HG03025 (cell line): ENCODE data around the gene DNAJC3.
"Not testable (repeated sequence)": the region's sequence is repeated elsewhere in the genome, so short reads cannot be mapped to it uniquely, and the experiment has no call there.

Experiments used
- ATAC-seq: cut with Tn5 transposase; IDR thresholded peaks from one replicate; pipeline ENCODE4 v1.9.1; 2021; ENCODE audit warnings: mild to moderate bottlenecking, moderate library complexity; ENCODE audit not compliant: unreplicated experiment, low FRiP score

The DNAJC3 gene

DNA sequence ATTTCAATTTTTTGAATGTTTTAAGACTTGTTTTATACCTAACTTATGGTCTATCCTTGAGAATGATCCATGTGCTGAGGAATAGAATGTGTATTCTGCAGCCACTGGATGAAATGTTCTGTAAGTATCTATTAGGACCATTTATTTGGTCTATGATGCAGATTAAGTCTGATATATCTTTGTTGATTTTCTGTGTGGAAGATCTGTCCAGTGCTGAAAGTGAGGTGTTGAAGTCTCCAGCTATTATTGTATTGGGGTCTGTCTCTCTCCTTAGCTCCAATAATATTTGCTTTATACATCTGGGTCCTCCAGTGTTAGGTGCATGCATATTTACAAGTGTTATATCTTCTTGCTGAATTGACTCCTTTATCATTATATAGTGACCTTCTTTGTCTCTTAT, 9.7 kb upstream of the DNAJC3 start:
- ATAC-seq, result not testable (repeated sequence)

DNA sequence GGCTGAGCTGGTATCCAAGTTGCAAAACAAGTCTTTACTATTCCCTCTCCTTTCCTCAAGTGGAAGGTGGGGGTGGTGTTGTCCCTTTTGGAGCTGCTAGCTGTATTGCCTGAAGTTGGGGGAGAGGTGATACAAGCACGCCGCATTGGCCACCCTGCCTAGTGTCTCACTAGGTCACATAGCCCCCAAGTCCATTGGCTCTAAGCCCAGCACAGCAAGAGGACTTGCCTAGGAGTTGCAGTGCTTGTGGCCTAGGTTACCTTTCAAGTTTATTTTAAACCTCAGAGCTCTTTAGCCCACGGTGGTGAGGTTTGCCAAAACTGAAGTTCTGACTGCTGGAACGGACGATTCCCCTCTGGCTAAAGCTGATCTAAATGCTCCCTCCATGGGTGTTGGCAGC, 5.3 kb upstream of the DNAJC3 start:
- ATAC-seq, result no peak

DNA sequence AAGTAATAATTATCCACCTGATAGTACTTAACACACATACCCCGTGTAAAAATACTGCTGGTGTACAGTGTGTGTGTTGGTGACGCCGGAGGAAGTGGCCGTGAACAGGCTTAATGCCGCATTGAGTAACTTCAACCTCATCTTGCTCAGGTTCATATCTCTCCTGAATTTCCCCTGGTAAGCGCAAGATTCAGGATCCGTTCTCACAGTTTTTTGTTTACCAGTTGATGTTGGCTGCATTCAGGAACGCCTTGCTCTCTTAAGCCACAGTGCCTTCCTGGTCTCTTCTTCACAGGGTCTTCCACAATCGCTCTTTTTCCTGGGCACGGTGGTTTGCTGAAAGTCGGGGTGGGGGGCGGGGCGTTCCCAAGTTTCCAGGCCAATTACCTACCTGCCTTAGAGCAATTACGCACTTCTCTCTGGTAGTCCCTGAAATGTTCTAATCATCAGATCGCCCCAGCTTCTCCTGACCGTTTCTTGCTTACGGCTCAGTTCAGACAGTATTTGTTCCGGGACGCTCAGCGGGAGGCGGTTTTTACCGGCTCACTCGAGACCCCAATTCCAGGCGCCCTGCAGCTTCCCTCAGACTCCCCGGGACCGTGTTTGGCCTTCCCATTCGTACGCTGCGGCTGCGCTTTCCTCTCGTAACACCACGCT, 706 bp upstream of the DNAJC3 start:
- peak; percentile 14 for ATAC-seq

DNA sequence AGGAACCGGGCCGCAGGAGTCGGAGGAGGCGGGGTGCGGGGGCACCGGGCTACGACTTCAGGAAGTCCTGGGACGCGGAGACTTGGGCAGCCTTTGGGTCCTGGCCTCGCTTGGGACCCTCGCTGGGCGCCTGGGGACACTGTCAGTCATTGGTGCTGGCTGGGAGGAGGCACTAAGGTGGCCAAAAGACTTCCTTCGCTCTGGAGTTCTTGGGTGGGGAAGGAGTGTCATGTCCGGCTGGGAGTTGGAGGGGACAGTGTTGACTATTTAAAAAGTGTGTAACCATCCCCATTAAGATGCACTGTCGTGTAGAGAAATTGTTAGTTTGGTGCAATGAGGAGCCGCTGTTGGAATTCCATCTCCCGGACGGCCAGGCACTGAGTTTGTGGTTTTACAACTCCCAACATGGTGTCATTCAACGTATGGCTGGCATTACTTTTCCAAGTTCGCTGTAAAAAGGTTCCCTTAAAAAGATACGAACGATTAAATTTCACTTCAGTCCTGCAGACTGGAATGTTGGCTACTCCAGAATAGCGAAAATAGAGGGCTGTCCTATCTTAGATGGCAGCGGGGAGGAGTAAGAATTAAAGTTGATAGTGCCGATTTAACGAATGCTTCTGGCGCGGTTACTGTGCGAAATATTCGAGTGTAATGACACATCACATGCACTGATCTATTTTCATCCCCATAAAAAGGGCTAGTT, 776 bp downstream of the DNAJC3 start:
- ATAC-seq, result peak; percentile 18

DNA sequence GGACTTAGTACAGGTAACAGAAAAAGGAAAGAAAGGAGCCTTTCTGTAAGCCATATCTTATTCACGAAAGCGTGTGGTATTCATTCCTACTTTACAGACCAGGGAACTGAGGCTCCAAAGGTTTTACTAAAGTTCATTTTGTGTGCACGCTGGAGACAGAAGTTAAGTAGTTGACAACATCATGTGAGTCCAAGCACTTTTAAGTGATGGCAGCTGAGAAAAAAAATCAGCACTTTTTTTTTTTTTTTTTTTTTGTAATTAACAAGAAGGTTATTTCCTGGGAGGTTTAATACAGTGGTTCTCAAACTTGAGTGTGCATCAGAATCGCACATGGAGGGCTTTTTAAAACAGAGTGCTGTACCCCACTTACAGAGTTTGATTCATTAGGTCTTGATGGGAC, 2.0 kb downstream of the DNAJC3 start:
- ATAC-seq, result no peak

DNA sequence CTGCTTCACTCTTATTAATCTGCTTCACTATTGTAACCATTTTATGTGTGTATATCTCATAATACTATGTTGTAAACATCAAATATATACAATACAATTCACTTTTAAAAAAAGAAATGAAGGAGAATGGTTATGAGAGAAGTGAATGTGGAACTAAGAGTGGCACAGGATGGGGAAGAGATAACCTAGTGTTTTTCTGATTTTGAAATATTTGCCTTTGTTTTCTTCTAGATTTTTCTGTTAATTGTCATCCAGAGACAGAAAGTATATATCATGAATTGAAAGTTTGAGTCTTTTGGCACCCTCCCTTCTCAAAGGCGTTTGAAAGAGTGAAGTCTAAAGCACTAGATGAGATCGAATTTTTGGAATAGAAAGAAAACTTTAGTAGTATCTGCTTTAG, 2.8 kb downstream of the DNAJC3 start:
- no peak for ATAC-seq

DNA sequence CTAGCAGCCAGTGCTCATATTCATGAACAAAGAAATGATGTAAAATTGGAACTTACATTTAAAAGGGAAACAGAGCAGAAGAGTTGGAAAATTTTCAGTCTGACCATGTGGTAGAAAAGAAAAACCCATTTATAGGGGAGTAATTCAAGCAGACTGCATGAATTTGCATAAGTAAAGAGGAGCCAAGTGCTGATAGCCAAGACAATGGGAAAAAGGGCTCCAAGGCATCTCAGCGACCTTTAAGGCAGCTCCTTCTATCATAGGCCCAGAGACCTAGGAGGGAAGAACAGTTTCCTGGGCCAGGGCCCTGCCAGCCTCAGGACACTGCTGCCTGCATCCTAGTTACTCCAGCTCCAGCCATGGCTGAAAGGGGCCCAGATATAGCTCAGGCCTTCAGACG, 7.5 kb downstream of the DNAJC3 start:
- ATAC-seq, result no peak

DNA sequence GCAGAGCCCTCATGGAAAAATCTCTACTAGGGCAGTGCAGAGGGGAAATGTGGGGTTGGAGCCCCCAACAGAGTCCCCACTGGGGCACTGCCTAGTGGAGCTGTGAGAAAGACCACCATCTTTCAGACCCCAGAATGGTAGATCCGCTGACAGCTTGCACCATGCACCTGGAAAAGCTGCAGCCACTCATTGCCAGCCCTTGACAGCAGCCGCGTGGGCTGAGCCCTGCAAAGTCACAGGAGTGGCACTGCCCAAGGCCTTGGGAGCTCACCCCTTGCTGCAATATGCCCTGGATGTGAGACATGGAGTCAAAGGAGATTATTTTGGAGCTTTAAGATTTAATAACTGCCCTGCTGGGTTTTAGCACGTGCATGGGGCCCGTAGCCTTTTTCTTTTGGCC, 8.0 kb downstream of the DNAJC3 start:
- not testable (repeated sequence) for ATAC-seq

DNA sequence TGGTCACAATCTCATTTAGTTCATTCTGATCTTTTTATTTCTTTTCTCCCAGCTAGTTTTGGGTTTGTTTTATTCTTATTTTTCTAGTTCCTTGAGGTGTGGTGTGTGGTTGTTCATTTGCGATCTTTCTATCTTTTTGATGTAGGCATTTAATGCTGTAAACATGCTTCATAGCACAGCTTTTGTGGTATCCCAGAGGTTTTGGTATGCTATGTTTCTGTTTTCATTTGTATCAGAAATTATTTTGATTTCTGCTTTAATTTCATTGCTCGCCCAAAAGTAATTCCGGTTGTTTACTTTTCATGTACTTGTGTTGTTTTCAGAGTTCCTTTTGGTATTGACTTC, 12.6 kb downstream of the DNAJC3 start:
- no peak for ATAC-seq

DNA sequence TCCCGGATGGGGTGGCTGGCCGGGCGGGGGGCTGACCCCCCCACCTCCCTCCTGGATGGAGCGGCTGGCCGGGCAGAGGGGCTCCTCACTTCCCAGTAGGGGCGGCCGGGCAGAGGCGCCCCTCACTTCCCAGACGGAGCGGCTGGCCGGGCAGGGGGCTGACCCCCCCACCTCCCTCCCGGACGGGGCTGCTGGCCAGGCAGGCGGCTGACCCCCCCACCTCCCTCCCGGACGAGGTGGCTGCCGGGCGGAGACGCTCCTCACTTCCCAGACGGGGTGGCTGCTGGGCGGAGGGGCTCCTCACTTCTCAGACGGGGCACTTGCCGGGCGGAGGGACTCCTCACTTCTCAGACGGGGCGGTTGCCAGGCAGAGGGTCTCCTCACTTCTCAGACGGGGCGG, 14.0 kb downstream of the DNAJC3 start:
- not testable (repeated sequence) for ATAC-seq

DNA sequence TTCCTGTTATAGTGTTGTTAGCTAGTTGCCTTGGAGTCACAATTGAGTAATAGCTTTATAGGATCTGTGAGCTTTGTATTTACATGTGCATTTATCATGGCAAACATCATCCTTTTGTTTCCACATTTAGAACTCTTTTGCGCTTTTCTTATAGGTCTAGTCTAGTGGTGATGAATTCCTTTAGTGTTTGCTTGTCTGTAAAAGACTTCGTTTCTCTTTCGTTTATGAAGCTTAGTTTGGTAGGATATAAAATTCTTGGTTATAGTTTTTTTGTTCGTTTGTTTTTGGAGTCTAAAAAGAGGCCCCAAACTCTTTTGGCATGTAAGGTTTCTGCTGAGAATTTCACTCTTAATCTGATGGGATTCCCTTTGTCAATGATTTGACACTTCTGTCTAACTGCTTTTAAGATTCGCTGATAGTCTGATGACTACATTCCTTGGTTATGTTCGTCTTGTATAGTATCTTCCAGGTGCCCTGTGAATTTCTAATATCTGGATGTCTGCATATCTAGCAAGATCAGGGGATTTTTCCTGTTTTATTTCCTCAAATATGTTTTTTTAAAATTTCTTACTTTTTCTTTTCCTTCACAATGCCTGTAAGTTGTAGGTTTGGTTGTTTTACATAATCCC, 20.2 kb downstream of the DNAJC3 start:
- ATAC-seq, result no peak

DNA sequence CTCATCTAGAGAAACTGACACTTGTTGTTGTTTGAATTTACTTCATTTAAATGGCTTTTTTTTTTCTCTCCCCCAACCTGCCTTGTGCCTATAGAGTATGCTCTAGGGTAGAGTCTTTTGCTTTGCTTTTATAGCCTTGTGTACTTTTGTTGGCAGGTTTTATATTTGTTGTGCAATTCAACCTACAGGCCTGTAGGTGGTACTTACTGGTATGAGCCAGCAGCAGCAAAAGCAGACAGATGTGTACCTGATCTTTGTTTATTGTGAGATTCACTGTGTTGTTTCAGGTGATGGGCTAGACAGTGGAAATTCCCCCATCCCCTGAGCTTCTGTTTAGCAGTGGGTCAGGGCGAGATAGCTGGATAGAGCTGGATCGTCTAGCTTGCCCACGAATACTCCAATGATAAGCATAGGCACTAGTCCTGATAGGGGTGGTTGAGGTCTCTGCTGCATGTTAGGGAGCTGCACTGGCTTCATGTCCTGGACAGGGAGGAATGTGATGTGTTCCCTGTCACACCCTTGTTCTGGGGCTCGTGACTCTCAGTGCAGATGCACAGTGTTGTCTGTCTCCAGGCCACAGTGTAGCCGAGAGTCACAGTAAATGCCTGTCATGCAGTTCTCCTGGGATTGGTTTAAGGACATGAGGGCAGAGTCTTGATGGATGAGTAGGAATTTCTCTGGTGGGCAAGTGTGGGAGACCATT, 21.3 kb downstream of the DNAJC3 start:
- ATAC-seq, result no peak

DNA sequence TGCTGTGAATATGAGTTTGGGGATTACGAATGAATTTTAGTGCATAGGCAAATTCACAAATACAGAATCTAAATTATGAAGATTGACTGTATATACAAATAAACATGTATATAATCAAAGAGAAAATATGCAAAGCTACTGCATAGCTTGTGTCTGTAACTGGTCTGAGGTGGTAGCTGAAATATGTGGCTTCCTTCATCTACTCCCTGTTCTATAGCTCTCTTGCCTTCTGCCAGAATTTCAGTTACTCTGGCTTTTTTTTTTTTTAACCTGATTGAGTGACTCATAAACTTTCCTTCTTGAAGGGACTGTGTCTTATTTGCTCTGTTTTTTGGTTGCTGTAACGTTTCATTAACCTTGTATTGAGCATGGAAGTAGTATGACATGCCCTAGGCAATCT, 26.6 kb downstream of the DNAJC3 start:
- no peak for ATAC-seq

DNA sequence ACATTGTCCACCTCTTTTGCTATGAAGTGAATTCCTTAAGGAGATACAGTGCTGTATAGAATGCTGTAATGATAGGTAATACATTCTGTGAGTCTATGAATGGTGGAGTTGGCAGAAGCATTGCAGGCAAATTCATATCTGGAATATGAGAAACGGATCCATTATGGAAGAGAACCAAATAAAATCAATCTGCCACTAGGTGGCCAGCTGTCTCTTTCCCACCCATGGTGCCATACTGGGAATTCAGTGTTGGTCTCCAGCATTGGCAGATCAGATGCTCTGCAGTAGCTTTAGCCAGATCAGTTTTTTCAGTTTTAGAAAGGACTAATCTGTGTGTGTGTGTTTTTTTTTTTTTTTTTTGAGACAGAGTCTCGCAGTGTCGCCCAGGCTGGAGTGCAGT, 27.6 kb downstream of the DNAJC3 start:
- no peak for ATAC-seq

DNA sequence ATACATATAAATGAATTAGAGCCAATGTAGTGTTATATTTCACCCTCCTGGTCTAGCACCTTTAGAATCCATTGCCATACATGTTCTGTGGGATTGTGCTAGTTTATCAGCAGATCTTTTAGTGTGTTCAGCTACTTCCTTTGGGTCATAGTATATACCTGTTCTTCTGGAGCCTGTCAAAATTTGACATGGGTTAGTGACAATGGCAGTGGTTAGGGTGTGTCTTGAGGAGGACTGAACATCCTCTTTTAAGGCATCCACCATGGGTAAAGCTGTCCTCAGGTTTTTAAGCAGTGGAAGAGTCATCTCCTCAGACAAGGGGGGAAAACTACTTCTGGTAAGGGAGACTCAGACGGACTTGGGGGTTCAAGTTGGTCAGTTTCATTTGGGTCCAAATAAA, 29.4 kb downstream of the DNAJC3 start:
- ATAC-seq, result no peak

DNA sequence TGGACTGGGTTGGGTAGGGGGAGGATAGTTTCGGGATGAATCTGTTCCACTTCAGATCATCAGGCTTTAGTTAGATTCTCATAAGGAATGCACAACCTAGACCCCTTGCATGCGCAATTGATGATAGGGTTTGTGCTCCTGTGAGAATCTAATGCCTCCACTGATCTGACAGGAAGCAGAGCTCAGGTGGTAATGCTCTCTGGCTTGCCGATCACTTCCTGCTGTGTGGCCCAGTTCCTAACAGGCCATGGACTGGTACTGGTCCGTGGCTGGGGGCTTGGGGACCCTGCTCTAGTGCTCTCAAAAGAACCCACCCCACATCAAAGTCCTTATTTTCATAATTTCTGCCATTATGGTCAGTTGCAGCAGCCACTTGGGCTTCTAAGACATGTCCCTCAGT, 30.1 kb downstream of the DNAJC3 start:
- no peak for ATAC-seq

DNA sequence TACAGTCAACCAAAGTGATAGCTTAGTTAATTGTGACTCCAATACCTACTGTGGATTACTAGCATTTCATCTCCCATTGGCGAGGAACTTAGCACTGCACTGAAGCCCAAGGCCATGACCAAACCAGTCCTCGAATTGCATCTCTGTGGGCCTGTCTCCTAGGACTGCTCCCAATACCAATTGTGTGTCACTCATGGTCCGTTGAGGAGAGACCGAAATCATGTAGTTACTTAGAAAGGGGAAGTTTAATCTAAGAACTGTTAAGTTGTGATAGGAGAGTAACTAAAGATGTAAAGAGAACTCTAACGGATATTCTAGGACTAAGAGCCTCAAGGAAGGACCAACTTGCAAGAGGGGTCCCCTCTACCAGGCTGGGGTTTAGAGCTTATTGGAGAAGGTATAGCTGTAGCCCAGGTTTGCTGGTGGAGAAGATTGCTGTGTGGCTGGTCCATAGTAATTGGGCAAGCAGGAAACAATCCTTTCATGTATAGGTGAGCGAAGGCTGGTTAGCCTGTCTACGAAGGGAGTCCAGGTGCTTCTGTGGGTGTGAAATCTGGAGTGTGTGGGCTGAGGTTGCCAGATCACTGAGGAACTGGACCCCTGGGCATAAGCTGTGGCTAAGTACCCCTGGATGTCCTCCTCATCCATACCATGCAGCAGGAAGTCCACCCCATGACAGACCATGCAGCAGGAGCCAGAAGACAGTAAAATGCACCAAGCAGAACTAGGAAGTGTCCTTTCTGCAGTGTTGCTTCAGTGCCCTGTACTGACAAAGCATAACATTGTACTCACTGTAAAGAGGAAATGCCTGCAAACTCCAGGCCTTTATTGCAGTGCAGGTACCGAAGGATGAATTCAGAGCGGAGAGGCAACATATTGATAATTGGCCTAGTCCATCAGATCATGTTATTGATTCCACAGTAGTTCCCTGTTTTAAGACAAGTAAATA, 30.8 kb downstream of the DNAJC3 start:
- no peak for ATAC-seq

DNA sequence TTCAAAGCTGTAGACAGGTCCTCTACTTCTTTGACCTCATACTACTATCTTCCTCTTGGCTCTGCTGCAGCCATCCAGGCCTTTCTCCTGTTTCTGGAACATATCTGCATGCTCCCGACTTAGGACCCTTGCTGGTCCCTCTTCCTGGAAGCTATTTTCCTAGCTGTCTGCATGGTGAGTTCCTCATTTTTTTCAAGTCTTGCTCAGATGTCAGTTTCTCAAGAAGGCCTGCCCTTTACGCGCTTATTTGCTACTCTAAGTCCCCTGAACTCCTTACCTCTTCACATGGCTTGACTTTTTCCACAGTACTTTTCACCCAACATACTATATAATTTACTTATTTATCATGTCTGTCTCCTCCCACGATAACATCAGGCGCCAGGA, 31.4 kb downstream of the DNAJC3 start:
- ATAC-seq, result no peak

DNA sequence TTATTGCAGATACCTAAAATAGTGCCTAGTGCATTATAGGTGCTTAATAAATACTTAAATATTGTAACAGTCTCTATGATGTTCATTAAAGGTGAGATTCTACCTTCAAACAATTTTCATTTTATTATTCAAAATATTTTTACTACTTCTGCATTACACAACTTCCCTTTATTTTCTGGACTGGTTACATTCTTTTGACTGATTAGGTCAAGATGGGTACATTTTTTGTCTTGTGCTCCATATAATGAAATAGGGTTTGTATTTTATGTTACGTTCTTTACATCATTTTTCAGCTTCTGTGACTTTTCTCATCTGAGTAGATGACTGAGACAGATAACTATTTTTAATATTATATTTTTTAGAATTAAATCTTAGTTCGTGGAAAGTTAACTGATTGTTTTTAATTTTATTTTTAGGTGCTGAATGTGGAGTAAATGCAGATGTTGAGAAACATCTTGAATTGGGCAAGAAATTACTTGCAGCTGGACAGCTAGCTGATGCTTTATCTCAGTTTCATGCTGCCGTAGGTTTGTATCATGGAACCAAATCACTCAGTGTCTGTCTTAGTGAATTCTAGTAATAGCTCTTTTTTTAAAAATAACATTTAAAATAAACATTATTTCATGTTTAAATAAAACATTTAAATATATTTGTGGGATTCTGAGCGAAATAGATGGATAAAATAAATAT, 32.0 kb downstream of the DNAJC3 start:
- no peak for ATAC-seq

DNA sequence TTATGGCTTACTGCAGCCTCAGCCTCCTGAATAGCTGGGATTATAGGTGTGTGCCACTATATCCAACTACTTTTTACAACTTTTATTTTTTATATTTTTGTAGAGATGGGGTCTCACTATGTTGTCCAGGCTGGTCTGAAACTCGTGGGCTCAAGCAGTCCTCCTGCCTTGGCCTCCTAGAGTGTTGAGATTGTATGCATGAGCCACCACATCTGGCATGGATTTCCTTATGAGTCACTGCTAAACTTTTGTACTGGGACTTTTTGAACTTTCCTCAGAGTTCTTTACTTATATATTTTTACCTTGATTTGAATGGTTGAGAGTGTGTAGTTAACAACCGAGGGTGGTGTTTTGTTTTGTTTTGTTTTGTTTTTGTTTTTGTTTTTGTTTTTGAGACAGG, 33.4 kb downstream of the DNAJC3 start:
- no peak for ATAC-seq
